ENCODE data around the gene WNT2B.

WNT2B gene

DNA sequence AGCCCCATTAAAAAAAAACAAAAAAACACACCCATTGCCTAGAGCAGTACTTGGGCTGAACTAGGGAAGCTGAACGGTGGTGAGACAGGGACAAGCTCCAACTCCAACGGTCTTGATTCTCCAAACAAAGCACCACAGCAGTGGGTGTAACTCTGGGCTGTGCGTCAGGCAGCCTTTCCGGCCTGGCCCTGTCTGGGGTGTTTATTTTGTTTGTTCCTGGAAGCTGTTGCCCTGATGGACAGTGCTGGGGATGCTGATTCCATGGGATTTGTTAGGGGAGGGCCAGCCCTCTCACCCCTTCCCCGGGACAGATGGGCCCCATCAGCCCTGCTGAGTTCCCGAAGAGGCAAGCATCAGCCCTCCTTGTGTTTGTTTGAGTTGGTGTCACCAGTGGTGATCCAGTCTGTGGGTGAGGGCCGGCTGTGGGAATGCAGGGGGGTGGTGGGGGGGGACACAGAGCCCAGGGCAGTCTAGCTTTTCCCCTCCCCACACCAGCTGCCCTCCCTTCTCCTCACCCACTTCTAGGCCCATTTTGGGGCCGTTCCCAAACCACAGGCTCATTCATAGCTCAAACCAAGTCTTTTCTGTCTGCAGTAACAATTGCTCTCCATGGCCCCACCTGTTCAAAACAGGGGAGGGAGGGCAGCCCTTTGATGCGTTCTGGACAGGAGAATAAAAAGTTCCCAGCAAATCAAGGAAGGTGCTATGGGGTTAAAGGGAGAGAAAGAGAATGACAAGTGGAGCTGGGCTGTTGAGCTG lies 4.5 kb downstream of the WNT2B start:
- no peak overlapping the region for H3K14ac ChIP-seq (ENCODE audit: low read length in 2 of 2)
- peak overlapping the region in 1 of 2 experiments; percentile 4 for H3K4me3 ChIP-seq (ENCODE audit: insufficient read depth in 1 of 2, low read depth in 1 of 2, low read length in 2 of 2)
- H2BK15ac ChIP-seq (ENCODE audit: low read depth, poor library complexity, severe bottlenecking): no peak overlapping the region
- H2BK5ac ChIP-seq (ENCODE audit: low read depth, low read length, poor library complexity, severe bottlenecking): no peak overlapping the region
- no peak overlapping the region for H4K91ac ChIP-seq (ENCODE audit: low read length)
- peak; percentile 91 for DNase-seq
- peaks cover 15% of the 10 kb centered on the region for H3K79me1 ChIP-seq (replicated peaks; ENCODE audit: low read length, poor library complexity, severe bottlenecking)
- H2BK120ac ChIP-seq (ENCODE audit: low read depth, low read length): no peak overlapping the region
- peaks cover 49% of the 10 kb centered on the region for H3K4me1 ChIP-seq (ENCODE audit: control insufficient read depth, insufficient read depth, low read depth, low read length)
- H3K18ac ChIP-seq (ENCODE audit: low read depth in 1 of 2, low read length in 2 of 2): peak overlapping the region in 1 of 2 experiments; percentile 54
- H3K23ac ChIP-seq (ENCODE audit: low read length in 2 of 2): no peak overlapping the region
- H3K9me3 ChIP-seq (ENCODE audit: control insufficient read depth, low read length): no peaks in the 10 kb centered on the region
- H3K9ac ChIP-seq (ENCODE audit: low read length): no peak overlapping the region
- peak overlapping the region; percentile 51 for H2AK5ac ChIP-seq (ENCODE audit: low read length, severe bottlenecking)
- no peak overlapping the region for H2AFZ ChIP-seq (ENCODE audit: low read depth, low read length)
- 69% methylated on average over 8 of the region's 9 CpGs for WGBS
- H4K8ac ChIP-seq (ENCODE audit: low read length): no peak overlapping the region
- peak overlapping the region; percentile 10 for H3K4me2 ChIP-seq (ENCODE audit: low read length, poor library complexity, severe bottlenecking)
- H2BK12ac ChIP-seq (ENCODE audit: low read length in 2 of 2): no peak overlapping the region
- H3K27ac ChIP-seq (ENCODE audit: low read length, poor library complexity, severe bottlenecking): no peak overlapping the region
- no peak overlapping the region for H3K4ac ChIP-seq (ENCODE audit: low read depth in 1 of 2, low read length in 2 of 2)
- H3K36me3 ChIP-seq (ENCODE audit: control insufficient read depth in 1 of 2, insufficient read depth in 2 of 2, low read depth in 1 of 2, low read length in 2 of 2): peaks cover 0 to 21% of the 10 kb centered on the region in 2 experiments
- H3K27me3 ChIP-seq (ENCODE audit: control insufficient read depth in 1 of 2, insufficient read depth in 1 of 2, low read length in 2 of 2): peaks cover 0 to 23% of the 10 kb centered on the region in 2 experiments

- no peak overlapping the region for H2BK5ac ChIP-seq (ENCODE audit: low read depth, low read length, poor library complexity, severe bottlenecking)
- no peak overlapping the region for H3K9ac ChIP-seq (ENCODE audit: low read length)
- peak overlapping the region; percentile 7 to 34 for H3K18ac ChIP-seq (ENCODE audit: low read depth in 1 of 2, low read length in 2 of 2)
- H4K8ac ChIP-seq (ENCODE audit: low read length): peak overlapping the region; percentile 35
- H2BK15ac ChIP-seq (ENCODE audit: low read depth, poor library complexity, severe bottlenecking): no peak overlapping the region
- no peak overlapping the region for H2AFZ ChIP-seq (ENCODE audit: low read depth, low read length)
- no peaks in the 10 kb centered on the region for H3K9me3 ChIP-seq (ENCODE audit: control insufficient read depth, low read length)
- peaks cover 0 to 7% of the 10 kb centered on the region in 2 experiments for H3K27me3 ChIP-seq (ENCODE audit: control insufficient read depth in 1 of 2, insufficient read depth in 1 of 2, low read length in 2 of 2)
- H3K4ac ChIP-seq (ENCODE audit: low read depth in 1 of 2, low read length in 2 of 2): no peak overlapping the region
- H3K14ac ChIP-seq (ENCODE audit: low read length in 2 of 2): no peak overlapping the region
- peaks cover 42% of the 10 kb centered on the region for H3K4me1 ChIP-seq (ENCODE audit: control insufficient read depth, insufficient read depth, low read depth, low read length)
- H3K27ac ChIP-seq (ENCODE audit: low read length, poor library complexity, severe bottlenecking): peak overlapping the region; percentile 71
- peak overlapping the region; percentile 18 to 80 for H2BK12ac ChIP-seq (ENCODE audit: low read length in 2 of 2)
- peaks cover 0 to 23% of the 10 kb centered on the region in 2 experiments for H3K36me3 ChIP-seq (ENCODE audit: control insufficient read depth in 1 of 2, insufficient read depth in 2 of 2, low read depth in 1 of 2, low read length in 2 of 2)
- no peak overlapping the region for H3K4me2 ChIP-seq (ENCODE audit: low read length, poor library complexity, severe bottlenecking)
- H3K4me3 ChIP-seq (ENCODE audit: insufficient read depth in 1 of 2, low read depth in 1 of 2, low read length in 2 of 2): no peak overlapping the region
- DNase-seq: no peak
- peaks cover 13% of the 10 kb centered on the region for H3K79me1 ChIP-seq (replicated peaks; ENCODE audit: low read length, poor library complexity, severe bottlenecking)
- no peak overlapping the region for H2BK120ac ChIP-seq (ENCODE audit: low read depth, low read length)
- peak overlapping the region; percentile 79 for H4K91ac ChIP-seq (ENCODE audit: low read length)
- H3K23ac ChIP-seq (ENCODE audit: low read length in 2 of 2): no peak overlapping the region
- peak overlapping the region; percentile 14 for H2AK5ac ChIP-seq (ENCODE audit: low read length, severe bottlenecking)
- WGBS: 93% methylated on average over 7 of the region's 12 CpGs
Measured at GRCh38 chr1:112514901-112515300, 6.1 kb downstream of the WNT2B start.

- Histone ChIP-seq H3K27ac (ENCODE audit: low read length, poor library complexity, severe bottlenecking) (peak overlapping the region; percentile 71), H3K27me3 (ENCODE audit: control insufficient read depth in 1 of 2, insufficient read depth in 1 of 2, low read length in 2 of 2) (peaks cover 0 to 2% of the 10 kb centered on the region in 2 experiments), H4K91ac (ENCODE audit: low read length) (no peak overlapping the region), H2AK5ac (ENCODE audit: low read length, severe bottlenecking) (peak overlapping the region; percentile 14), H2BK120ac (ENCODE audit: low read depth, low read length) (no peak overlapping the region), H3K79me1 (replicated peaks; ENCODE audit: low read length, poor library complexity, severe bottlenecking) (peaks cover 14% of the 10 kb centered on the region), H3K18ac (ENCODE audit: low read depth in 1 of 2, low read length in 2 of 2) (no peak overlapping the region), H2AFZ (ENCODE audit: low read depth, low read length) (no peak overlapping the region), H3K36me3 (ENCODE audit: control insufficient read depth in 1 of 2, insufficient read depth in 2 of 2, low read depth in 1 of 2, low read length in 2 of 2) (peaks cover 0 to 29% of the 10 kb centered on the region in 2 experiments), H3K9me3 (ENCODE audit: control insufficient read depth, low read length) (no peaks in the 10 kb centered on the region), H3K4ac (ENCODE audit: low read depth in 1 of 2, low read length in 2 of 2) (no peak overlapping the region), H4K8ac (ENCODE audit: low read length) (no peak overlapping the region), H2BK5ac (ENCODE audit: low read depth, low read length, poor library complexity, severe bottlenecking) (no peak overlapping the region), H2BK15ac (ENCODE audit: low read depth, poor library complexity, severe bottlenecking) (no peak overlapping the region), H3K4me3 (ENCODE audit: insufficient read depth in 1 of 2, low read depth in 1 of 2, low read length in 2 of 2) (no peak overlapping the region), H3K9ac (ENCODE audit: low read length) (no peak overlapping the region), H3K14ac (ENCODE audit: low read length in 2 of 2) (no peak overlapping the region), H3K4me2 (ENCODE audit: low read length, poor library complexity, severe bottlenecking) (no peak overlapping the region), H3K4me1 (ENCODE audit: control insufficient read depth, insufficient read depth, low read depth, low read length) (peaks cover 43% of the 10 kb centered on the region), H2BK12ac (ENCODE audit: low read length in 2 of 2) (peak overlapping the region in 1 of 2 experiments; percentile 56), H3K23ac (ENCODE audit: low read length in 2 of 2) (no peak overlapping the region)
- 72% methylated on average over 1 of the region's 2 CpGs for WGBS
- peak; percentile 72 for DNase-seq
Measured at GRCh38 chr1:112515311-112516009, 6.7 kb downstream of the WNT2B start.

DNA sequence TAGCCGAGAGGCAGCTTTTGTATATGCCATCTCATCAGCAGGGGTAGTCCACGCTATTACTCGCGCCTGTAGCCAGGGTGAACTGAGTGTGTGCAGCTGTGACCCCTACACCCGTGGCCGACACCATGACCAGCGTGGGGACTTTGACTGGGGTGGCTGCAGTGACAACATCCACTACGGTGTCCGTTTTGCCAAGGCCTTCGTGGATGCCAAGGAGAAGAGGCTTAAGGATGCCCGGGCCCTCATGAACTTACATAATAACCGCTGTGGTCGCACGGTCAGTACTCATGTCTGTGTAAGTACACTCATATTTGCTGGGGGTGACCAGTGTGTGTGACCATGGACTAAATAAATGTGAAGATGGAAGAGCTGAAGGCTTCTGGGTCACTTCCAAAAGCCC lies 7.4 kb downstream of the WNT2B start:
- H2BK12ac ChIP-seq (ENCODE audit: low read length in 2 of 2): no peak overlapping the region
- H3K18ac ChIP-seq (ENCODE audit: low read depth in 1 of 2, low read length in 2 of 2): peak overlapping the region in 1 of 2 experiments; percentile 86
- H3K4me1 ChIP-seq (ENCODE audit: control insufficient read depth, insufficient read depth, low read depth, low read length): peaks cover 41% of the 10 kb centered on the region
- H4K91ac ChIP-seq (ENCODE audit: low read length): no peak overlapping the region
- H3K4me2 ChIP-seq (ENCODE audit: low read length, poor library complexity, severe bottlenecking): no peak overlapping the region
- no peaks in the 10 kb centered on the region for H3K9me3 ChIP-seq (ENCODE audit: control insufficient read depth, low read length)
- no peak for DNase-seq
- no peak overlapping the region for H4K8ac ChIP-seq (ENCODE audit: low read length)
- H2BK120ac ChIP-seq (ENCODE audit: low read depth, low read length): no peak overlapping the region
- no peak overlapping the region for H3K4me3 ChIP-seq (ENCODE audit: insufficient read depth in 1 of 2, low read depth in 1 of 2, low read length in 2 of 2)
- H3K27ac ChIP-seq (ENCODE audit: low read length, poor library complexity, severe bottlenecking): peak overlapping the region; percentile 44
- peak overlapping the region in 1 of 2 experiments; percentile 91 for H3K14ac ChIP-seq (ENCODE audit: low read length in 2 of 2)
- peak overlapping the region; percentile 54 for H2AK5ac ChIP-seq (ENCODE audit: low read length, severe bottlenecking)
- no peak overlapping the region for H3K23ac ChIP-seq (ENCODE audit: low read length in 2 of 2)
- no peak overlapping the region for H2BK5ac ChIP-seq (ENCODE audit: low read depth, low read length, poor library complexity, severe bottlenecking)
- peaks cover 0 to 30% of the 10 kb centered on the region in 2 experiments for H3K36me3 ChIP-seq (ENCODE audit: control insufficient read depth in 1 of 2, insufficient read depth in 2 of 2, low read depth in 1 of 2, low read length in 2 of 2)
- H2AFZ ChIP-seq (ENCODE audit: low read depth, low read length): no peak overlapping the region
- H3K79me1 ChIP-seq (replicated peaks; ENCODE audit: low read length, poor library complexity, severe bottlenecking): peaks cover 14% of the 10 kb centered on the region
- 96% methylated on average over 14 of the region's 14 CpGs for WGBS
- H2BK15ac ChIP-seq (ENCODE audit: low read depth, poor library complexity, severe bottlenecking): no peak overlapping the region
- no peak overlapping the region for H3K4ac ChIP-seq (ENCODE audit: low read depth in 1 of 2, low read length in 2 of 2)
- no peaks in the 10 kb centered on the region for H3K27me3 ChIP-seq (ENCODE audit: control insufficient read depth in 1 of 2, insufficient read depth in 1 of 2, low read length in 2 of 2)
- no peak overlapping the region for H3K9ac ChIP-seq (ENCODE audit: low read length)

Data from mesenchymal stem cell (in vitro differentiated cells and primary cell).